GM12878 (cell line): ENCODE results near the gene UPF1.

Source experiments
- CREB1 ChIP-seq: IDR thresholded peaks from 2 replicates; pipeline ENCODE4 v1.6.1; 2012; ENCODE audit warnings: low read depth, mild to moderate bottlenecking, inconsistent platforms
- E2F4 ChIP-seq: IDR thresholded peaks from 2 replicates; pipeline ENCODE4 v1.6.1; 2012; ENCODE audit warnings: low read depth, low read length, improper control_type of control experiment
- EZH2 ChIP-seq: IDR thresholded peaks from 2 replicates; pipeline ENCODE4 v1.6.1; 2012; ENCODE audit warnings: low read depth, mild to moderate bottlenecking, control low read depth, inconsistent platforms, low read length, borderline replicate concordance; ENCODE audit not compliant: control insufficient read depth
- FOXK2 ChIP-seq: fragments of 450-650 bp; IDR thresholded peaks from 2 replicates; pipeline ENCODE4 v1.6.1; 2017; ENCODE audit warnings: mild to moderate bottlenecking, moderate library complexity
- JUND ChIP-seq: IDR thresholded peaks from 2 replicates; pipeline ENCODE4 v1.6.1; 2012; ENCODE audit warnings: low read depth, mild to moderate bottlenecking, low read length, improper control_type of control experiment, moderate library complexity
- MYC ChIP-seq: IDR thresholded peaks from 2 replicates; pipeline ENCODE4 v1.6.1; 2011; ENCODE audit warnings: mild to moderate bottlenecking, low read length, moderate library complexity, inconsistent platforms; ENCODE audit not compliant: insufficient read depth, insufficient replicate concordance, insufficient read length, severe bottlenecking
- POLR2A ChIP-seq: IDR thresholded peaks from 2 replicates; pipeline ENCODE4 v1.6.1; 2011; ENCODE audit warnings: low read depth, mild to moderate bottlenecking, low read length
- SP1 ChIP-seq: IDR thresholded peaks from one replicate; pipeline ENCODE4 v1.6.1; 2011; ENCODE audit warnings: low read depth, low read length
- ZNF24 ChIP-seq: fragments of 450-650 bp; IDR thresholded peaks from 2 replicates; pipeline ENCODE4 v1.6.1; 2017; ENCODE audit warnings: antibody characterized with exemption, mild to moderate bottlenecking
- TF ChIP-seq, protein P1 (sequence below), 3 experiments: IDR thresholded peaks in 2 of 3; conservative IDR thresholded peaks in 1 of 3; 2 replicates each; pipeline ENCODE4 v1.5.1; 2011; ENCODE audit warnings: low read depth in 3 of 3, low read length in 3 of 3, mild to moderate bottlenecking in 3 of 3, control low read depth in 2 of 3, moderate library complexity in 2 of 3, inconsistent platforms in 1 of 3, mixed read lengths in 1 of 3; ENCODE audit not compliant: control insufficient read depth in 2 of 3, insufficient read depth in 1 of 3; ENCODE audit errors: extremely low read depth in 1 of 3
- TF ChIP-seq, protein P2 (sequence below): IDR thresholded peaks from 2 replicates; pipeline ENCODE4 v1.6.1; 2011; ENCODE audit warnings: low read depth, mild to moderate bottlenecking, low read length, moderate library complexity, borderline replicate concordance; ENCODE audit errors: extremely low read depth

GRCh38 chr19:18853755-18854427 is 22.1 kb downstream of the UPF1 start:
- TF ChIP-seq, protein P1, sequence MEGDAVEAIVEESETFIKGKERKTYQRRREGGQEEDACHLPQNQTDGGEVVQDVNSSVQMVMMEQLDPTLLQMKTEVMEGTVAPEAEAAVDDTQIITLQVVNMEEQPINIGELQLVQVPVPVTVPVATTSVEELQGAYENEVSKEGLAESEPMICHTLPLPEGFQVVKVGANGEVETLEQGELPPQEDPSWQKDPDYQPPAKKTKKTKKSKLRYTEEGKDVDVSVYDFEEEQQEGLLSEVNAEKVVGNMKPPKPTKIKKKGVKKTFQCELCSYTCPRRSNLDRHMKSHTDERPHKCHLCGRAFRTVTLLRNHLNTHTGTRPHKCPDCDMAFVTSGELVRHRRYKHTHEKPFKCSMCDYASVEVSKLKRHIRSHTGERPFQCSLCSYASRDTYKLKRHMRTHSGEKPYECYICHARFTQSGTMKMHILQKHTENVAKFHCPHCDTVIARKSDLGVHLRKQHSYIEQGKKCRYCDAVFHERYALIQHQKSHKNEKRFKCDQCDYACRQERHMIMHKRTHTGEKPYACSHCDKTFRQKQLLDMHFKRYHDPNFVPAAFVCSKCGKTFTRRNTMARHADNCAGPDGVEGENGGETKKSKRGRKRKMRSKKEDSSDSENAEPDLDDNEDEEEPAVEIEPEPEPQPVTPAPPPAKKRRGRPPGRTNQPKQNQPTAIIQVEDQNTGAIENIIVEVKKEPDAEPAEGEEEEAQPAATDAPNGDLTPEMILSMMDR (IDR thresholded peaks at IDR 0.05 in 2 of 3, conservative IDR thresholded peaks at IDR 0.05 in 1 of 3; ENCODE audit: control insufficient read depth in 2 of 3, extremely low read depth in 1 of 3, insufficient read depth in 1 of 3, low read depth in 3 of 3, low read length in 3 of 3) = no peak
- no peak for TF ChIP-seq POLR2A
- no peak for TF ChIP-seq SP1
- TF ChIP-seq ZNF24 = no peak
- TF ChIP-seq E2F4 = no peak
- TF ChIP-seq JUND = no peak
- no peak for TF ChIP-seq FOXK2
- no peak for TF ChIP-seq EZH2
- no peak for TF ChIP-seq MYC
- TF ChIP-seq, protein P2, sequence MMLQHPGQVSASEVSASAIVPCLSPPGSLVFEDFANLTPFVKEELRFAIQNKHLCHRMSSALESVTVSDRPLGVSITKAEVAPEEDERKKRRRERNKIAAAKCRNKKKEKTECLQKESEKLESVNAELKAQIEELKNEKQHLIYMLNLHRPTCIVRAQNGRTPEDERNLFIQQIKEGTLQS = no peak
- TF ChIP-seq CREB1 = no peak
